DND-41 (cell line): ENCODE measurements around the gene BZW2.

Experiments used
- ATAC-seq: fragments of 200-7000 bp; cut with Tn5 transposase; 3 replicates; pipeline ENCODE4 v1.9.1; 2021; ENCODE audit warnings: low read depth; ENCODE audit not compliant: insufficient read depth
- DNase-seq: peaks from one replicate; pipeline ENCODE4 v3.0.0-alpha.2; 2020
- H2AFZ ChIP-seq: 2 replicates; pipeline ENCODE4 v1.6.0; 2012; ENCODE audit warnings: low read depth, low read length
- H3K27ac ChIP-seq: 2 replicates; pipeline ENCODE4 v1.5.1; 2012; ENCODE audit warnings: low read length, inconsistent platforms
- H3K27me3 ChIP-seq: fragments of 200-600 bp; sonication (generic); 2 replicates; pipeline ENCODE4 v1.6.0; 2012; ENCODE audit warnings: low read length, mild to moderate bottlenecking, inconsistent platforms; ENCODE audit not compliant: insufficient read depth, poor library complexity
- H3K36me3 ChIP-seq: 2 replicates; pipeline ENCODE4 v1.5.1; 2012; ENCODE audit warnings: low read length, inconsistent platforms; ENCODE audit not compliant: insufficient read depth
- H3K4me1 ChIP-seq: 2 replicates; pipeline ENCODE4 v1.5.1; 2012; ENCODE audit warnings: mild to moderate bottlenecking, low read length; ENCODE audit not compliant: insufficient read depth
- H3K4me2 ChIP-seq: 2 replicates; pipeline ENCODE4 v1.6.0; 2012; ENCODE audit warnings: mild to moderate bottlenecking, moderate library complexity, low read length, inconsistent platforms; ENCODE audit not compliant: insufficient read depth
- H3K4me3 ChIP-seq, 2 experiments: fragments of 200-600 bp in 1 of 2; shearing (Covaris generic) in 1 of 2; 2 replicates each; pipeline ENCODE4 v1.5.1; 2012 to 2016; ENCODE audit warnings: inconsistent platforms in 2 of 2, low read length in 2 of 2, mild to moderate bottlenecking in 2 of 2, low read depth in 1 of 2, moderate library complexity in 1 of 2
- H3K79me2 ChIP-seq: 2 replicates; pipeline ENCODE4 v1.6.0; 2012; ENCODE audit warnings: low read length, inconsistent platforms; ENCODE audit not compliant: insufficient read depth
- H3K9ac ChIP-seq: 2 replicates; pipeline ENCODE4 v1.6.0; 2012; ENCODE audit warnings: low read depth, mild to moderate bottlenecking, inconsistent platforms, low read length, moderate library complexity
- H3K9me3 ChIP-seq: 2 replicates; pipeline ENCODE4 v1.5.1; 2012; ENCODE audit warnings: low read length, moderate library complexity, mild to moderate bottlenecking, inconsistent platforms; ENCODE audit not compliant: insufficient read depth, severe bottlenecking
- H4K20me1 ChIP-seq: 2 replicates; pipeline ENCODE4 v1.6.0; 2012; ENCODE audit warnings: low read length; ENCODE audit not compliant: insufficient read depth
- CTCF ChIP-seq: IDR thresholded peaks from 2 replicates; pipeline ENCODE4 v1.5.1; 2012; ENCODE audit warnings: borderline replicate concordance, low read length, moderate library complexity, mild to moderate bottlenecking; ENCODE audit not compliant: poor library complexity, severe bottlenecking; ENCODE audit errors: extremely low read depth
- EZH2 ChIP-seq: IDR thresholded peaks from 3 replicates; pipeline ENCODE4 v1.6.1; 2012; ENCODE audit warnings: borderline replicate concordance, low read depth, mild to moderate bottlenecking, moderate library complexity, low read length, inconsistent platforms; ENCODE audit not compliant: severe bottlenecking

BZW2 gene

GRCh38 chr7:16645593-16646471 is at the start of gene BZW2, which contains the start of gene ANKMY2:
Gene BZW2 (plus strand): TSS chr7:16646181. CDS start chr7:16665444, 19,263 bp downstream.
Gene ANKMY2 (minus strand): TSS chr7:16645754. CDS start chr7:16645573, 181 bp downstream.
- no peak for TF ChIP-seq EZH2
- TF ChIP-seq CTCF: no peak
- no peaks in the 10 kb centered on the region for H3K9me3 ChIP-seq
- peaks cover 49% of the 10 kb centered on the region for H3K4me1 ChIP-seq
- H4K20me1 ChIP-seq: peaks cover 33% of the 10 kb centered on the region; the same call in 1 of the 2 replicates
- no peaks in the 10 kb centered on the region for H3K27me3 ChIP-seq
- ATAC-seq (peak; percentile 85), DNase-seq (peak; percentile 94)
- H3K9ac ChIP-seq: peak within 1 kb of the TSS; percentile 74
- peak within 1 kb of the TSS; percentile 77 for H3K4me2 ChIP-seq
- H3K36me3 ChIP-seq: no peaks in the 10 kb centered on the region
- H3K27ac ChIP-seq: peak within 1 kb of the TSS; percentile 91
- H2AFZ ChIP-seq: peak within 1 kb of the TSS; percentile 96
- peaks cover 88% of the 10 kb centered on the region for H3K79me2 ChIP-seq
- peak within 1 kb of the TSS; percentile 84 to 85 for H3K4me3 ChIP-seq

GRCh38 chr7:16598015-16598414 is 48.0 kb upstream of the BZW2 start:
- H3K4me2 ChIP-seq: no peak overlapping the region
- TF ChIP-seq EZH2 (no peak), CTCF (no peak)
- peaks cover 30% of the 10 kb centered on the region for H3K36me3 ChIP-seq
- H3K4me3 ChIP-seq: no peak overlapping the region
- no peaks in the 10 kb centered on the region for H4K20me1 ChIP-seq
- no peaks in the 10 kb centered on the region for H3K27me3 ChIP-seq
- ATAC-seq (no peak), DNase-seq (no peak)
- H3K27ac ChIP-seq: no peak overlapping the region
- H3K9ac ChIP-seq: no peak overlapping the region
- no peaks in the 10 kb centered on the region for H3K79me2 ChIP-seq
- no peak overlapping the region for H2AFZ ChIP-seq
- no peaks in the 10 kb centered on the region for H3K9me3 ChIP-seq
- H3K4me1 ChIP-seq: no peaks in the 10 kb centered on the region

GRCh38 chr7:16599860-16600259 is 46.1 kb upstream of the BZW2 start:
- no peak for ATAC-seq
- no peak overlapping the region for H2AFZ ChIP-seq
- H3K36me3 ChIP-seq: peaks cover 49% of the 10 kb centered on the region
- H3K9ac ChIP-seq: no peak overlapping the region
- no peak overlapping the region for H3K27ac ChIP-seq
- TF ChIP-seq CTCF (no peak), EZH2 (no peak)
- no peak for DNase-seq
- H3K79me2 ChIP-seq: no peaks in the 10 kb centered on the region
- no peak overlapping the region for H3K4me2 ChIP-seq
- no peak overlapping the region for H3K4me3 ChIP-seq
- H3K27me3 ChIP-seq: no peaks in the 10 kb centered on the region
- no peaks in the 10 kb centered on the region for H3K4me1 ChIP-seq
- no peaks in the 10 kb centered on the region for H3K9me3 ChIP-seq
- no peaks in the 10 kb centered on the region for H4K20me1 ChIP-seq
